NCI-H2171 treated with DMSO at 0.1 percent for 48 hours (cell line): ENCODE results near the gene CAP2.
"Not testable (repeated sequence)": the region's sequence is repeated elsewhere in the genome, so short reads cannot be mapped to it uniquely, and the experiment has no call there.

ENCODE experiments used
- DNase-seq: peaks from one replicate; lab custom pipeline; 2025; lab: John Stamatoyannopoulos, UW

Gene CAP2

GRCh38 chr6:17503051-17503450, 109.7 kb downstream of the CAP2 start:
- no peak for DNase-seq

GRCh38 chr6:17504005-17504404, 110.6 kb downstream of the CAP2 start:
- peak; percentile 29 for DNase-seq

- peak; percentile 11 for DNase-seq
These were observed 111.7 kb downstream of the CAP2 start for GRCh38 chr6:17505062-17505476.

- DNase-seq, result no peak
These were observed 112.4 kb downstream of the CAP2 start for GRCh38 chr6:17505767-17506280.

- no peak for DNase-seq
These were observed 113.1 kb downstream of the CAP2 start for GRCh38 chr6:17506531-17506930.

- no peak for DNase-seq
These were observed 113.6 kb downstream of the CAP2 start for GRCh38 chr6:17506962-17507361.

GRCh38 chr6:17511084-17511483, 117.7 kb downstream of the CAP2 start:
- no peak for DNase-seq

- DNase-seq, result no peak
These were observed 118.2 kb downstream of the CAP2 start for GRCh38 chr6:17511580-17511979.

- DNase-seq, result no peak
These were observed 125.7 kb downstream of the CAP2 start for GRCh38 chr6:17519120-17519519.

- no peak for DNase-seq
These were observed 132.2 kb downstream of the CAP2 start for GRCh38 chr6:17525637-17526036.

GRCh38 chr6:17527076-17527475, 133.7 kb downstream of the CAP2 start:
- no peak for DNase-seq

- no peak for DNase-seq
These were observed 137.0 kb downstream of the CAP2 start for GRCh38 chr6:17530321-17530835.

- DNase-seq, result no peak
These were observed 143.2 kb downstream of the CAP2 start for GRCh38 chr6:17536586-17536985.

- no peak for DNase-seq
These were observed 148.8 kb downstream of the CAP2 start for GRCh38 chr6:17542243-17542642.

GRCh38 chr6:17545681-17546080, 152.3 kb downstream of the CAP2 start:
- DNase-seq, result not testable (repeated sequence)

- DNase-seq, result peak; percentile 13
These were observed 158.1 kb downstream of the CAP2 start for GRCh38 chr6:17551383-17551958.

- no peak for DNase-seq
These were observed 159.5 kb downstream of the CAP2 start for GRCh38 chr6:17552861-17553260.

GRCh38 chr6:17556014-17556413, 162.6 kb downstream of the CAP2 start:
- DNase-seq, result peak; percentile 59

- DNase-seq, result no peak
These were observed 169.2 kb downstream of the CAP2 start for GRCh38 chr6:17562636-17563035.

- DNase-seq, result no peak
These were observed 172.0 kb downstream of the CAP2 start for GRCh38 chr6:17565399-17565798.

- no peak for DNase-seq
These were observed 181.6 kb downstream of the CAP2 start for GRCh38 chr6:17574866-17575560.

GRCh38 chr6:17577059-17577458, 183.7 kb downstream of the CAP2 start:
- no peak for DNase-seq

- no peak for DNase-seq
These were observed 187.2 kb downstream of the CAP2 start for GRCh38 chr6:17580518-17581048.
